ENCODE measurements around the gene NPY5R.

NPY5R gene

GRCh38 chr4:163303069-163303468 is 40.6 kb upstream of the NPY5R start:
- Histone ChIP-seq H3K4me2 (ENCODE audit: insufficient read depth, low read length) (no peak overlapping the region), H3K9me3 (ENCODE audit: insufficient read depth, low read length, severe bottlenecking) (no peaks in the 10 kb centered on the region), H3K9ac (ENCODE audit: low read depth, low read length) (no peak overlapping the region), H3K27ac (ENCODE audit: low read length) (no peak overlapping the region), H3K36me3 (ENCODE audit: insufficient read depth, low read length) (no peaks in the 10 kb centered on the region), H3K27me3 (ENCODE audit: insufficient read depth, low read length, poor library complexity) (no peaks in the 10 kb centered on the region), H3K4me1 (ENCODE audit: insufficient read depth, low read length) (no peaks in the 10 kb centered on the region), H4K20me1 (ENCODE audit: insufficient read depth, low read length) (no peaks in the 10 kb centered on the region), H3K79me2 (ENCODE audit: insufficient read depth, low read length) (no peaks in the 10 kb centered on the region), H3K4me3 (ENCODE audit: low read depth in 1 of 2, low read length in 2 of 2) (no peak overlapping the region), H2AFZ (ENCODE audit: low read depth, low read length) (no peak overlapping the region)
- no peak for TF ChIP-seq CTCF (IDR thresholded peaks at IDR 0.05; ENCODE audit: borderline replicate concordance, extremely low read depth, low read length, poor library complexity, severe bottlenecking)
- no peak for TF ChIP-seq EZH2 (IDR thresholded peaks at IDR 0.05; ENCODE audit: borderline replicate concordance, low read depth, low read length, severe bottlenecking)
- DNase-seq, result no peak
- ATAC-seq (ENCODE audit: insufficient read depth, low read depth), result no peak

GRCh38 chr4:163309466-163309865 is 34.2 kb upstream of the NPY5R start:
- DNase-seq (no peak), ATAC-seq (ENCODE audit: insufficient read depth, low read depth) (no peak)
- TF ChIP-seq CTCF (IDR thresholded peaks at IDR 0.05; ENCODE audit: borderline replicate concordance, extremely low read depth, low read length, poor library complexity, severe bottlenecking), result no peak
- TF ChIP-seq EZH2 (IDR thresholded peaks at IDR 0.05; ENCODE audit: borderline replicate concordance, low read depth, low read length, severe bottlenecking), result no peak
- no peaks in the 10 kb centered on the region for H3K27me3 ChIP-seq (ENCODE audit: insufficient read depth, low read length, poor library complexity)
- H4K20me1 ChIP-seq (ENCODE audit: insufficient read depth, low read length), result no peaks in the 10 kb centered on the region
- H3K4me2 ChIP-seq (ENCODE audit: insufficient read depth, low read length), result no peak overlapping the region
- no peaks in the 10 kb centered on the region for H3K4me1 ChIP-seq (ENCODE audit: insufficient read depth, low read length)
- no peak overlapping the region for H3K4me3 ChIP-seq (ENCODE audit: low read depth in 1 of 2, low read length in 2 of 2)
- H3K27ac ChIP-seq (ENCODE audit: low read length), result no peak overlapping the region
- H3K79me2 ChIP-seq (ENCODE audit: insufficient read depth, low read length), result no peaks in the 10 kb centered on the region
- H3K9me3 ChIP-seq (ENCODE audit: insufficient read depth, low read length, severe bottlenecking), result no peaks in the 10 kb centered on the region
- no peaks in the 10 kb centered on the region for H3K36me3 ChIP-seq (ENCODE audit: insufficient read depth, low read length)
- H3K9ac ChIP-seq (ENCODE audit: low read depth, low read length), result no peak overlapping the region
- no peak overlapping the region for H2AFZ ChIP-seq (ENCODE audit: low read depth, low read length)

- H3K27ac ChIP-seq (ENCODE audit: low read length), result no peak overlapping the region
- no peaks in the 10 kb centered on the region for H4K20me1 ChIP-seq (ENCODE audit: insufficient read depth, low read length)
- no peak overlapping the region for H3K9ac ChIP-seq (ENCODE audit: low read depth, low read length)
- H3K36me3 ChIP-seq (ENCODE audit: insufficient read depth, low read length), result no peaks in the 10 kb centered on the region
- H3K4me3 ChIP-seq (ENCODE audit: low read depth in 1 of 2, low read length in 2 of 2), result no peak overlapping the region
- TF ChIP-seq EZH2 (IDR thresholded peaks at IDR 0.05; ENCODE audit: borderline replicate concordance, low read depth, low read length, severe bottlenecking) (no peak), CTCF (IDR thresholded peaks at IDR 0.05; ENCODE audit: borderline replicate concordance, extremely low read depth, low read length, poor library complexity, severe bottlenecking) (no peak)
- no peak overlapping the region for H2AFZ ChIP-seq (ENCODE audit: low read depth, low read length)
- DNase-seq (no peak), ATAC-seq (ENCODE audit: insufficient read depth, low read depth) (no peak)
- H3K27me3 ChIP-seq (ENCODE audit: insufficient read depth, low read length, poor library complexity), result no peaks in the 10 kb centered on the region
- H3K9me3 ChIP-seq (ENCODE audit: insufficient read depth, low read length, severe bottlenecking), result peaks cover 2% of the 10 kb centered on the region
- H3K4me1 ChIP-seq (ENCODE audit: insufficient read depth, low read length), result no peaks in the 10 kb centered on the region
- H3K4me2 ChIP-seq (ENCODE audit: insufficient read depth, low read length), result no peak overlapping the region
- no peaks in the 10 kb centered on the region for H3K79me2 ChIP-seq (ENCODE audit: insufficient read depth, low read length)
Measured at GRCh38 chr4:163317110-163317509, 26.6 kb upstream of the NPY5R start.

Measured in DND-41 (cell line).